ENCODE measurements around the gene ARAP1.

GRCh38 chr11:72792437-72793021 lies 40.3 kb upstream of the ARAP1 start:
- TF ChIP-seq TAF1 (IDR thresholded peaks at IDR 0.05; ENCODE audit: borderline replicate concordance, low read depth, low read length) = no peak
- TF ChIP-seq POLR2AphosphoS5 (IDR thresholded peaks at IDR 0.05; ENCODE audit: low read depth, low read length) = no peak

Measured in GM12892 (cell line).